Right kidney (tissue), 9 donors: ENCODE measurements around the gene ZNF70.

Source experiments
- DNase-seq: peaks from one replicate; pipeline ENCODE4 v3.0.0-alpha.2; 2016
- long read RNA-seq, 8 donors: transcript quantifications; one replicate each; lab custom pipeline, GENCODE V29; 2026

Gene ZNF70
- long read RNA-seq, donor 1, full-length matches to known transcripts = 2 of 2,952 reads
- long read RNA-seq, donor 1, partial matches to known transcripts = 2,882 of 2,952 reads
- long read RNA-seq, donor 1, other reads (novel, unspliced or antisense) = 68 of 2,952 reads
- long read RNA-seq, donor 2, full-length matches to known transcripts = 1 of 1 reads
- long read RNA-seq, donor 2, partial matches to known transcripts = 0 of 1 reads
- long read RNA-seq, donor 2, other reads (novel, unspliced or antisense) = 0 of 1 reads
- long read RNA-seq, donor 3, full-length matches to known transcripts = 1 of 7 reads
- long read RNA-seq, donor 3, partial matches to known transcripts = 6 of 7 reads
- long read RNA-seq, donor 3, other reads (novel, unspliced or antisense) = 0 of 7 reads
- long read RNA-seq, donor 4, full-length matches to known transcripts = 4 of 4 reads
- long read RNA-seq, donor 4, partial matches to known transcripts = 0 of 4 reads
- long read RNA-seq, donor 4, other reads (novel, unspliced or antisense) = 0 of 4 reads
- long read RNA-seq, donor 5, full-length matches to known transcripts = 3 of 3 reads
- long read RNA-seq, donor 5, partial matches to known transcripts = 0 of 3 reads
- long read RNA-seq, donor 5, other reads (novel, unspliced or antisense) = 0 of 3 reads
- long read RNA-seq, donor 6 = 0 reads
- long read RNA-seq, donor 7, full-length matches to known transcripts = 6 of 6 reads
- long read RNA-seq, donor 7, partial matches to known transcripts = 0 of 6 reads
- long read RNA-seq, donor 7, other reads (novel, unspliced or antisense) = 0 of 6 reads
- long read RNA-seq, donor 8 = 0 reads

- DNase-seq = peak; percentile 97
Observed at GRCh38 chr22:23750714-23751440, at the start of gene ZNF70. Gene ZNF70 (minus strand): TSS chr22:23751112. CDS start chr22:23745140, 5,972 bp downstream.

- no peak for DNase-seq
Observed at GRCh38 chr22:23796461-23796860, 45.5 kb upstream of the ZNF70 start.

GRCh38 chr22:23793326-23793725, 42.4 kb upstream of the ZNF70 start:
- DNase-seq = no peak

- no peak for DNase-seq
Observed at GRCh38 chr22:23791738-23792645, 41.1 kb upstream of the ZNF70 start.

GRCh38 chr22:23790819-23791737, 40.2 kb upstream of the ZNF70 start:
- DNase-seq = no peak

GRCh38 chr22:23789638-23790037, 38.7 kb upstream of the ZNF70 start:
- no peak for DNase-seq

GRCh38 chr22:23789121-23789520, 38.2 kb upstream of the ZNF70 start:
- no peak for DNase-seq

GRCh38 chr22:23787910-23788309, 37.0 kb upstream of the ZNF70 start:
- DNase-seq = no peak

- no peak for DNase-seq
Observed at GRCh38 chr22:23787600-23787896, 36.6 kb upstream of the ZNF70 start.

- DNase-seq = peak; percentile 96
Observed at GRCh38 chr22:23786752-23787599, 36.1 kb upstream of the ZNF70 start, which contains the start of gene SMARCB1. Gene SMARCB1 (plus strand): TSS chr22:23786966. CDS start chr22:23787170, 204 bp downstream.

- DNase-seq = no peak
Observed at GRCh38 chr22:23786261-23786710, 35.4 kb upstream of the ZNF70 start.

GRCh38 chr22:23784215-23784732, 33.4 kb upstream of the ZNF70 start:
- DNase-seq = no peak

GRCh38 chr22:23783265-23784150, 32.6 kb upstream of the ZNF70 start:
- no peak for DNase-seq

GRCh38 chr22:23782703-23783102, 31.8 kb upstream of the ZNF70 start:
- DNase-seq = no peak

- DNase-seq = no peak
Observed at GRCh38 chr22:23782252-23782651, 31.3 kb upstream of the ZNF70 start.

- DNase-seq = no peak
Observed at GRCh38 chr22:23781511-23782183, 30.7 kb upstream of the ZNF70 start.

- DNase-seq = no peak
Observed at GRCh38 chr22:23781065-23781464, 30.2 kb upstream of the ZNF70 start.
